Astrocyte of the cerebellum (primary cell): Measurements from ENCODE around the gene TRNT1.

Experiments
- DNase-seq: peaks from one replicate; pipeline ENCODE4 v3.0.0-alpha.2; 2011; ENCODE audit warnings: low read depth
- H3K4me3 ChIP-seq: 2 replicates; pipeline ENCODE4 v1.5.1; 2011; ENCODE audit warnings: mild to moderate bottlenecking, low read depth, low read length, moderate library complexity
- in situ Hi-C: cut with HindIII; loops from 2 replicates; pipeline ENCODE4 v1.10.0; 2017; ENCODE audit warnings: low sequenced_read_pairs
- TF ChIP-seq, protein P1 (sequence below): IDR thresholded peaks from 2 replicates; pipeline ENCODE4 v1.5.1; 2012; ENCODE audit warnings: low read length, low read depth, moderate library complexity, mild to moderate bottlenecking; ENCODE audit errors: missing control alignments

Gene TRNT1

DNA sequence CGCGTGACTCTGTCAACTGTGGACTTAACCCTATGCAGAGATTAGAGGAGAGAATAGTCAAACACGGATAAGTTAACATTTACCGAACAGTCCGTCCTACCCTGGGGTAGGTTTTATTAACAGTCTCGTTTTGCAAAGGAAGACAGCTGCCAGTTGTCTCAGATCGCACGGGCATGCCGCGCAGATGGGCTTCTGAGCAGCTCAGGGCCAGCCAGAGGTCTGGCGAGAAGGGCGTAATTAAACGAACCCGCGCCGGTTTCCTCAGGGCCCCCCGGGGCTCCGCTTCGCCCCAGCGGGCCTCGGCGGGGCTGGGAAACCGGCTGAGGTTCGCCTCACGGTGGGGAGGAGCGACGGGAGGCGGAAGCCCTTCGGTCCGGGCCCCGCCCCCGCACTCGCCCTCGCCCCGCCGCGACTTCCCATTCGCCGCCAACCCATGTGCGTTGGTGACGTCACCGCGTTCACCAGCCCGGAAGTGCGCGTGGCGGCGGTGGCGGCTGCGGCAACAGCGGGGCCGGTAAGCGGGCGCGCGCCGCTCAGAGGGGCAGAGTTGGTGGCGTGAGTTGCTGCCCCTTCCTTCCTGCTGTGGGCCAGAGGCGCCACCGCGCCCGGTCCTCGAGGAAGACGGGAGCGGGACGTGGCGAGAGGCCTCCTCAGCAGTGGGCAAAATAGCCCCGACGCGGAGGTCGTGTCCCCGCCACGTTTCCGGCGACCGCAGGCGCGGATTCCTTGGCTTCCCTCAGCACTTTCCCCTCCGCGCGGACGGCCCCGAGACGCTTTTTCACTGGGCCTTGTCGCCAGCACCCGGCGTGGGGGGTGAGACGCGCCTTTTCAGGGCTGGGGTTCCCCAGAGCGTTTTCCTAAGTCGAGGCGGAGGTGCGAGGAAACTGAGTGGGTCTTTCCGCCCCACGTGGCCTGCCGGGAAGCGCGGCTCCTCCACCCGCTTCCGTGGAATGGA lies at the start of gene TRNT1:
TSS of gene TRNT1 (plus strand) at position 464 of the 955 bp plus-strand sequence. CDS start 2,101 bp downstream, outside the sequence.
- DNase-seq, result peak; percentile 81
- in situ Hi-C loops, result no loop called here
- peak within 1 kb of the TSS; percentile 90 for H3K4me3 ChIP-seq
- TF ChIP-seq, protein P1, sequence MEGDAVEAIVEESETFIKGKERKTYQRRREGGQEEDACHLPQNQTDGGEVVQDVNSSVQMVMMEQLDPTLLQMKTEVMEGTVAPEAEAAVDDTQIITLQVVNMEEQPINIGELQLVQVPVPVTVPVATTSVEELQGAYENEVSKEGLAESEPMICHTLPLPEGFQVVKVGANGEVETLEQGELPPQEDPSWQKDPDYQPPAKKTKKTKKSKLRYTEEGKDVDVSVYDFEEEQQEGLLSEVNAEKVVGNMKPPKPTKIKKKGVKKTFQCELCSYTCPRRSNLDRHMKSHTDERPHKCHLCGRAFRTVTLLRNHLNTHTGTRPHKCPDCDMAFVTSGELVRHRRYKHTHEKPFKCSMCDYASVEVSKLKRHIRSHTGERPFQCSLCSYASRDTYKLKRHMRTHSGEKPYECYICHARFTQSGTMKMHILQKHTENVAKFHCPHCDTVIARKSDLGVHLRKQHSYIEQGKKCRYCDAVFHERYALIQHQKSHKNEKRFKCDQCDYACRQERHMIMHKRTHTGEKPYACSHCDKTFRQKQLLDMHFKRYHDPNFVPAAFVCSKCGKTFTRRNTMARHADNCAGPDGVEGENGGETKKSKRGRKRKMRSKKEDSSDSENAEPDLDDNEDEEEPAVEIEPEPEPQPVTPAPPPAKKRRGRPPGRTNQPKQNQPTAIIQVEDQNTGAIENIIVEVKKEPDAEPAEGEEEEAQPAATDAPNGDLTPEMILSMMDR, result no peak

DNA sequence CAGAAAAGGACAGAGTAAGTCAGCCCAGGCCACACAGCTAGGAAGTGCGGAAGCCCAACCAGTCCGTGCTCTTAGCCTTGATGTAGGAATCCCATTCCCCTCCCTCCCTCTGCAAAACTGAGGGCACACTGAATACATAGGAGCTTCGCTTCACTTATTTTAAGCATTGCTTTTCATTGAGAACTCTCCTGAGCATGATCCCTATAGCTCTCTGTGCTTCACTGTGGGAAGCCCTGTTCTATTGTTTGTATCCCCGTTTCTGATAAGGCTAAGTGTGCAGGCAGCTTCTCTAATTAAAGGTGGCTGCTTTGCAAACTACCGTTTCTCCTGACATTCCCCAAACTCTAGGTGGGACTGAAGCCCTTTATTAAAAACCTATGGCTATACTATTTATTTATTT lies 46.4 kb upstream of the TRNT1 start:
- no peak for DNase-seq
- H3K4me3 ChIP-seq, result no peak overlapping the region
- TF ChIP-seq, protein P1, result no peak
- in situ Hi-C loops, result no loop called here

DNA sequence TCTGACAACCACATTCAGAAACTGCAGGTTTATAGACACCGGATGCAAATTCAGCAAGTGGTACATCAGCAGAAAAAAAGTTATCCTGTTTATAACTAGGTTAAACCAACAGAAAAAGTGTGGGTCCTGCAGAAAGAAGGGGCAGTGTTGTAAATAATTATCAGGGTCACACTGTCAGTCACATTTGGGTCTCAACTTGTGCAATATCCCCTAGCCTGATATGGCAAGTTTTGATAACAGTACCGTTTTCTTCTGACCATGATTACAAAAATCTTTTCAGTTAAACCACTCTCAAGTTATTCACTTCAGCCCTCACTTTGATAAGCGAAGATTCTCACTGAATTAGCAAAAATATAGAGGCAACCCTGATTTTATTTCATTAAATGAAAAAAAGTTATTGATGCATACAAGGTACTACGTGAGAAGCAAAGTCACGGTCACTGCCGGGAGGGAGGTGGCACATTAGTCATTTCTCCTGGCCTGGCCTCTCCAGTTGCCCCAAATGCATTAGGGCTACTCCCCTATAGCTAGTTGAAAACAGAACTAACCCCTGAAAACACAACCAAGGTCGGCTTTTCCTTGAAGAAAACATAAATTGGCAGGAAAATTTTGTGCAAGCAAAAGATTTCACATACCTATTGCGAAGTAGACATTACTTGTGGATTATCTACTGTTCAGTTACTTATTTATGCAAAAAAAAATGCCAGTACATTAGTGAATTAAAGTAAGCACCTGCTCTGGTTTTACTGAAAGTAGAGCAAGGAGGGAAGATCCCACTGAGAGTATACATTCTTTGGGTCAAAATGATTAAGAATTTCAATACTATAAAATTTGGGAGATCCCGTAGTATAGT lies 45.1 kb upstream of the TRNT1 start:
- TF ChIP-seq, protein P1, result no peak

DNA sequence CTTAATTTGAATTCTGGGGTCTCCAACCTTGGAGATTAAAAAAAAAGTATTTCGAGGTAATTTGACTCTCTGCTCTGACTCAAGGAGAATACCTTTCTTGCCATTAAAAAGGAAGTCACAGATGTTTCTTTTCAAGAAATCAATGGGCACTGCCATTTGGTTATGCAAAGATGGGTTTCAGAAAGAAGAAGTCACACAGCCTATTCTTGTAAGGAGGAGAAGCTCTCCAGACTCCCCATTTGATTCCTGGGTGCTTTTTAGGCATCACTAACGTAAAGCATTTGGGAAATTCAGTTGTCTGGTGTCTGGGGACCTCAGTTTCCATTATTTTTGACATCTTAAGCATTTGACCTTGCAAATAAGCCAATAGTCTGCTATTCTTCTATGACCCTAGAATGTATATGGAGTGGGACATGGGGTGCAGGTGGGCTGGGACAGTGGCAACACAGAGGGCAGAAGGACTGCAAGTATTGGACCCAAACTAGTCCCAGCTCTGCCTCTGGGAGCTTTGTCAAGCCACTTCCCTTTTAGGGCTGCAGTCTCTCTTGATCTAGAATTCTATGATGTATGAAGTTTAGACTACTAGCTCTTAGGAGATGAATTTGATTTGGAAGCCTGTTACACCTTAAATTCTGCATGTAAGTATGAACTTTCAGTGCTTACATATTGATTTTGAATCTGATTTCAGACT lies 44.4 kb upstream of the TRNT1 start:
- in situ Hi-C loops, result no loop called here
- no peak for DNase-seq
- TF ChIP-seq, protein P1, result no peak

More for the DNA sequence above, 45.1 kb upstream of the TRNT1 start:
- H3K4me3 ChIP-seq, result no peak overlapping the region
- no peak for DNase-seq
- in situ Hi-C loops, result no loop called here

DNA sequence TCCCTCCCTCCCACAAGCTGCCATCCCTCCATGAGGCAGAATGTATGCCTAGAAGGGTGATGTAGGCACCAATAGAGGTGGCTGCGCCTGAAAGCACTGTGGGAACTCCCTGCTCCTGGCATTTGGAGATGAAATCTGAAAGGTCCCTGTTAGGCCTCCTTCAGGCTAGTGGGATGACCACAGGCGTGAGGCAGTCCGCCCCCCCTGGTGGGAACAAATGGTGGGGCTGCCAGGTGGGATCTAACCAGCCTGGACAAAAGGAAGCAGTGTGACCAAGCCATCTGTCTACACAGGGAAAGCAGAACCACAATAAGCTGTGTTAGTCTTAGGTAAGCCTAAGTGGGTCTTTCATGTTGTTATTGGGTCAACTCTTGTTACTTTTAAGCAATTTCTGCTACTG lies 41.9 kb upstream of the TRNT1 start:
- TF ChIP-seq, protein P1, result no peak
- no peak for DNase-seq
- no peak overlapping the region for H3K4me3 ChIP-seq
- in situ Hi-C loops, result no loop called here

More for the DNA sequence above, 44.4 kb upstream of the TRNT1 start:
- no peak overlapping the region for H3K4me3 ChIP-seq

DNA sequence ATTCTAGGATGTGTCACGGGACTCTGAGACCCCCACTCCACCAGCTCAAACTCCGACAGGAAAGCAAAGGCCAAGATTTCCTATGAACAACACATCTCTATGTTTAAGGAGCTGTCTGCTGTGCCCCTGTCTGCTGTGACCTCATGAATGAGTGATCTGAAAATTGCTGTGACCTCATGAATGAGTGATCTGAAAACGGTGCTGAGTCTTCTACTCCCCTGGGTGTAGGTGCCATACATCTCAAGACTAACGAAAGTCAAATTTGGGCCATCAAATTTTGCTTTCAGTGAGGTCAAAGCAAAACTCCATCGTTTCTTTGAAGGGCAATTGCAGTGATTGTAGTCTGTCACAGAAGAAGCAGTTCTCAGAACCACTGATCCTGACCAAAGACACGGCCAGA lies 41.0 kb upstream of the TRNT1 start:
- TF ChIP-seq, protein P1, result no peak
- H3K4me3 ChIP-seq, result no peak overlapping the region
- in situ Hi-C loops, result no loop called here
- no peak for DNase-seq
